ENCODE results near the gene GABBR1. TPM values are rescaled to one million over a fixed set of nuclear protein-coding genes. Genes with fewer than 3 reads are reported as not detected.
"Not testable (repeated sequence)": the region's sequence is repeated elsewhere in the genome, so short reads cannot be mapped to it uniquely, and the experiment has no call there.

GABBR1 gene
- total and polyA plus RNA-seq, 12 donors = 10.2 to 41.3 (median 18.2) TPM

- no peaks in the 10 kb centered on the region for H3K36me3 ChIP-seq
- TF ChIP-seq CTCF (IDR thresholded peaks at IDR 0.05) = no peak
- no peak for ATAC-seq
- peaks cover 0 to 6% (median 0%) of the 10 kb centered on the region in 9 donors for H3K4me1 ChIP-seq
- H3K27me3 ChIP-seq = peaks cover 0 to 27% (median 9%) of the 10 kb centered on the region in 7 donors
- WGBS, 2 donors = 88 to 92% methylated on average over 5 of the region's 5 CpGs
- no peak overlapping the region for H3K27ac ChIP-seq
- no peak overlapping the region for H3K4me3 ChIP-seq
- intact Hi-C loops (cut with DNase I) = no loop called here
- no peak for DNase-seq
- no peaks in the 10 kb centered on the region for H3K9me3 ChIP-seq
Measured at GRCh38 chr6:29674008-29674407, 41.0 kb upstream of the GABBR1 start.

- DNase-seq = no peak
- peaks cover 0 to 29% (median 10%) of the 10 kb centered on the region in 7 donors for H3K27me3 ChIP-seq
- WGBS, 2 donors = 91 to 92% methylated on average over 12 of the region's 12 CpGs
- ATAC-seq = no peak
- no peak overlapping the region for H3K27ac ChIP-seq
- no peaks in the 10 kb centered on the region for H3K9me3 ChIP-seq
- peaks cover 0 to 6% (median 0%) of the 10 kb centered on the region in 9 donors for H3K4me1 ChIP-seq
- intact Hi-C loops (cut with DNase I) = no loop called here
- H3K4me3 ChIP-seq = no peak overlapping the region
- no peak for TF ChIP-seq CTCF (IDR thresholded peaks at IDR 0.05)
- H3K36me3 ChIP-seq = no peaks in the 10 kb centered on the region
Measured at GRCh38 chr6:29673161-29673560, 40.2 kb upstream of the GABBR1 start.

- peaks cover 0 to 29% (median 10%) of the 10 kb centered on the region in 7 donors for H3K27me3 ChIP-seq
- H3K27ac ChIP-seq; ATAC-seq; H3K36me3 ChIP-seq; DNase-seq; intact Hi-C loops (cut with DNase I); H3K4me1 ChIP-seq; H3K9me3 ChIP-seq; H3K4me3 ChIP-seq: not testable (repeated sequence)
- WGBS, 2 donors = 89 to 93% methylated on average over 5 of the region's 5 CpGs
Measured at GRCh38 chr6:29672116-29672515, 39.1 kb upstream of the GABBR1 start.

- Histone ChIP-seq H3K4me1 (peaks cover 0 to 2% (median 0%) of the 10 kb centered on the region in 9 donors), H3K9me3 (no peaks in the 10 kb centered on the region), H3K36me3 (no peaks in the 10 kb centered on the region), H3K27me3 (peaks cover 0 to 29% (median 10%) of the 10 kb centered on the region in 7 donors), H3K4me3 (no peak overlapping the region), H3K27ac (no peak overlapping the region)
- no peak for ATAC-seq
- no peak for DNase-seq
- WGBS, 2 donors = 30 to 45% methylated on average over 1 of the region's 1 CpG
- intact Hi-C loops (cut with DNase I) = no loop called here
- no peak for TF ChIP-seq CTCF (IDR thresholded peaks at IDR 0.05)
Measured at GRCh38 chr6:29671026-29671425, 38.0 kb upstream of the GABBR1 start.

- Histone ChIP-seq H3K4me3 (no peak overlapping the region), H3K9me3 (no peaks in the 10 kb centered on the region), H3K4me1 (peaks cover 0 to 9% (median 0%) of the 10 kb centered on the region in 9 donors), H3K27ac (no peak overlapping the region), H3K36me3 (no peaks in the 10 kb centered on the region), H3K27me3 (peaks cover 0 to 53% (median 20%) of the 10 kb centered on the region in 7 donors)
- DNase-seq (no peak), ATAC-seq (no peak)
- WGBS, 2 donors = 36 to 43% methylated on average over 5 of the region's 5 CpGs
- intact Hi-C loops (cut with DNase I) = no loop called here
- TF ChIP-seq CTCF (IDR thresholded peaks at IDR 0.05) = no peak
Measured at GRCh38 chr6:29667158-29667557, 34.2 kb upstream of the GABBR1 start.
